Retinal pigment epithelial cell (primary cell): ENCODE data around the gene LARP1.

Source experiments
- DNase-seq: peaks from one replicate; pipeline ENCODE4 v3.0.0-alpha.2; 2010; ENCODE audit warnings: low read depth
- H3K4me3 ChIP-seq: 2 replicates; pipeline ENCODE4 v1.5.1; 2011; ENCODE audit warnings: mild to moderate bottlenecking, low read length, control low read depth, moderate library complexity
- TF ChIP-seq, protein P1 (sequence below): conservative IDR thresholded peaks from 2 replicates; pipeline ENCODE4 v1.5.1; 2011; ENCODE audit warnings: low read depth, low read length, control low read depth, inconsistent platforms

LARP1 gene

DNA sequence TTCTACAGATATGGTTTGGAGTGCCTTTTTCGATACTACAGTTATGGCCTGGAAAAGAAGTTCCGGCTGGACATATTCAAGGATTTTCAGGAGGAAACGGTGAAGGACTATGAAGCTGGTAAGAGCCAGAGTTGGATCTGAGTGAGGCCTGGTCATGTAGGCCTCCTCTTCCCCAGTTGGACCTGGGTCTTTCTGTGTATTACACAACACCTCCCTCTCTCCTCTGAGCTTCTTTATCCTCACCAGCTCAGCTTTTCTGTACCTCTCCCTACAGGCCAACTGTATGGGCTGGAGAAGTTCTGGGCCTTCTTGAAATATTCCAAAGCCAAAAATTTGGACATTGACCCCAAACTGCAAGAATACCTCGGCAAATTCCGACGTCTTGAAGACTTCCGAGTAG is 56.1 kb downstream of the LARP1 start:
- TF ChIP-seq, protein P1, sequence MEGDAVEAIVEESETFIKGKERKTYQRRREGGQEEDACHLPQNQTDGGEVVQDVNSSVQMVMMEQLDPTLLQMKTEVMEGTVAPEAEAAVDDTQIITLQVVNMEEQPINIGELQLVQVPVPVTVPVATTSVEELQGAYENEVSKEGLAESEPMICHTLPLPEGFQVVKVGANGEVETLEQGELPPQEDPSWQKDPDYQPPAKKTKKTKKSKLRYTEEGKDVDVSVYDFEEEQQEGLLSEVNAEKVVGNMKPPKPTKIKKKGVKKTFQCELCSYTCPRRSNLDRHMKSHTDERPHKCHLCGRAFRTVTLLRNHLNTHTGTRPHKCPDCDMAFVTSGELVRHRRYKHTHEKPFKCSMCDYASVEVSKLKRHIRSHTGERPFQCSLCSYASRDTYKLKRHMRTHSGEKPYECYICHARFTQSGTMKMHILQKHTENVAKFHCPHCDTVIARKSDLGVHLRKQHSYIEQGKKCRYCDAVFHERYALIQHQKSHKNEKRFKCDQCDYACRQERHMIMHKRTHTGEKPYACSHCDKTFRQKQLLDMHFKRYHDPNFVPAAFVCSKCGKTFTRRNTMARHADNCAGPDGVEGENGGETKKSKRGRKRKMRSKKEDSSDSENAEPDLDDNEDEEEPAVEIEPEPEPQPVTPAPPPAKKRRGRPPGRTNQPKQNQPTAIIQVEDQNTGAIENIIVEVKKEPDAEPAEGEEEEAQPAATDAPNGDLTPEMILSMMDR: no peak
- DNase-seq: no peak
- no peak overlapping the region for H3K4me3 ChIP-seq

- no peak for DNase-seq
- TF ChIP-seq, protein P1: peak; percentile 96
- H3K4me3 ChIP-seq: no peak overlapping the region
Observed at GRCh38 chr5:154811653-154812465, 56.7 kb downstream of the LARP1 start.

DNA sequence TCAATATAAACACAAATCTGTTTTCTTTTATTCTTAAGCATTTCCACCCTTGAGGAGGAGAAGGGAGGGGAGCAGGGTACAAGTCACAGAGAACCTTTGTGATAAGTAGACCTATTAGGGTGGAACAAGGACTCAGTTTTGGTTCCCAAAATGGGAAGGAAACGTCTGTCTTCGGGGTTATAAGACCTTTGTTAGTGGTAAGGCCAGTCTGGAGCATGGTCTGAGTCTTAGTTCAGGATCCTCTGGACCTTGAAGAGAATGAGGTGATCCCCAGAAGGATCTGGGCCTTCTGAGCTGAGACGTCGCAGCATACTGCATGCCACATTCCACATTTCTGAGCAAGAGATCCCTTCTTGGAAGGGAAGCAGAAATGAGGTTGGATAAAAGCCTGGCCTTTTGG is 58.0 kb downstream of the LARP1 start:
- DNase-seq: no peak
- TF ChIP-seq, protein P1: no peak
- H3K4me3 ChIP-seq: no peak overlapping the region

DNA sequence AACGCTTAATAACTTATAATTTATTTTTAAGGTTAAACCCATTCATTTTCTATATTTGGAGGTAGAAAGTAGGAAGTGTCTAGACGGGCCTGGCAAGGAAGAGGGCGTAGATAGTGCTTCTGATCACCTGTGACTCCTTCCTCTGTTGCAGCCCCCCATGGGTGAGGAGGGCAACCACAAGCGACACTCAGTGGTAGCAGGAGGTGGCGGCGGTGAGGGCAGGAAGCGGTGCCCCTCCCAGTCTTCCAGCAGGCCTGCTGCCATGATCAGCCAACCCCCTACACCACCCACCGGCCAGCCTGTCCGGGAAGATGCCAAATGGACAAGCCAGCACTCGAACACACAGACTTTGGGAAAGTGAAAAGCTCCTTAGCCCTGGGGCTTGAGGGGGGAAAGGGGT is 58.6 kb downstream of the LARP1 start:
- no peak for DNase-seq
- TF ChIP-seq, protein P1: no peak

GRCh38 chr5:154815025-154815424 is 59.8 kb downstream of the LARP1 start:
- H3K4me3 ChIP-seq: no peak overlapping the region
- no peak for DNase-seq
- TF ChIP-seq, protein P1: no peak

More for the DNA sequence above, 58.6 kb downstream of the LARP1 start:
- H3K4me3 ChIP-seq: no peak overlapping the region

- no peak overlapping the region for H3K4me3 ChIP-seq
- TF ChIP-seq, protein P1: no peak
- no peak for DNase-seq
Observed at GRCh38 chr5:154815684-154816247, 60.6 kb downstream of the LARP1 start.
